ENCODE measurements around the gene HTT.

HTT gene

DNA sequence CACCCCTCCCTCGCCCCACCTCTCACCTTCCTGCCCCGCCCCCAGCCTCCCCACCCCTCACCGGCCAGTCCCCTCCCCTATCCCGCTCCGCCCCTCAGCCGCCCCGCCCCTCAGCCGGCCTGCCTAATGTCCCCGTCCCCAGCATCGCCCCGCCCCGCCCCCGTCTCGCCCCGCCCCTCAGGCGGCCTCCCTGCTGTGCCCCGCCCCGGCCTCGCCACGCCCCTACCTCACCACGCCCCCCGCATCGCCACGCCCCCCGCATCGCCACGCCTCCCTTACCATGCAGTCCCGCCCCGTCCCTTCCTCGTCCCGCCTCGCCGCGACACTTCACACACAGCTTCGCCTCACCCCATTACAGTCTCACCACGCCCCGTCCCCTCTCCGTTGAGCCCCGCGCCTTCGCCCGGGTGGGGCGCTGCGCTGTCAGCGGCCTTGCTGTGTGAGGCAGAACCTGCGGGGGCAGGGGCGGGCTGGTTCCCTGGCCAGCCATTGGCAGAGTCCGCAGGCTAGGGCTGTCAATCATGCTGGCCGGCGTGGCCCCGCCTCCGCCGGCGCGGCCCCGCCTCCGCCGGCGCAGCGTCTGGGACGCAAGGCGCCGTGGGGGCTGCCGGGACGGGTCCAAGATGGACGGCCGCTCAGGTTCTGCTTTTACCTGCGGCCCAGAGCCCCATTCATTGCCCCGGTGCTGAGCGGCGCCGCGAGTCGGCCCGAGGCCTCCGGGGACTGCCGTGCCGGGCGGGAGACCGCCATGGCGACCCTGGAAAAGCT, at the start of gene HTT, which contains the start of gene HTT-AS:
Gene HTT (plus strand): TSS at position 604 of the 768 bp plus-strand sequence. CDS start 145 bp downstream, at position 749.
Gene HTT-AS (minus strand): TSS at position 461 of the 768 bp plus-strand sequence.
- peak; percentile 94 to 97 for DNase-seq (ENCODE audit: low read depth in 2 of 2)
- TF ChIP-seq CTCF (IDR thresholded peaks at IDR 0.05; ENCODE audit: low read depth, low read length) = no peak
- peak within 1 kb of the TSS; percentile 97 to 99 for H3K4me3 ChIP-seq (replicated peaks in 1 of 2; ENCODE audit: low read depth in 2 of 2, low read length in 2 of 2)

- no peak overlapping the region for H3K4me3 ChIP-seq (replicated peaks in 1 of 2; ENCODE audit: low read depth in 2 of 2, low read length in 2 of 2)
- DNase-seq (ENCODE audit: low read depth in 2 of 2) = no peak
- no peak for TF ChIP-seq CTCF (IDR thresholded peaks at IDR 0.05; ENCODE audit: low read depth, low read length)
Measured at GRCh38 chr4:3025881-3026280, 48.6 kb upstream of the HTT start.

GRCh38 chr4:3026540-3026939, 47.9 kb upstream of the HTT start:
- H3K4me3 ChIP-seq (replicated peaks in 1 of 2; ENCODE audit: low read depth in 2 of 2, low read length in 2 of 2) = no peak overlapping the region
- no peak for DNase-seq (ENCODE audit: low read depth in 2 of 2)
- no peak for TF ChIP-seq CTCF (IDR thresholded peaks at IDR 0.05; ENCODE audit: low read depth, low read length)

GRCh38 chr4:3029464-3029863, 45.0 kb upstream of the HTT start:
- DNase-seq (ENCODE audit: low read depth in 2 of 2) = no peak
- H3K4me3 ChIP-seq (replicated peaks in 1 of 2; ENCODE audit: low read depth in 2 of 2, low read length in 2 of 2) = no peak overlapping the region
- no peak for TF ChIP-seq CTCF (IDR thresholded peaks at IDR 0.05; ENCODE audit: low read depth, low read length)

- DNase-seq (ENCODE audit: low read depth in 2 of 2) = no peak
Measured at GRCh38 chr4:3030566-3031356, 43.7 kb upstream of the HTT start.

More at GRCh38 chr4:3030566-3031356, 43.7 kb upstream of the HTT start:
- H3K4me3 ChIP-seq (replicated peaks in 1 of 2; ENCODE audit: low read depth in 2 of 2, low read length in 2 of 2) = no peak overlapping the region
- no peak for TF ChIP-seq CTCF (IDR thresholded peaks at IDR 0.05; ENCODE audit: low read depth, low read length)
